ENCODE results near the gene TYK2. TPM values are rescaled to one million over a fixed set of nuclear protein-coding genes. Genes with fewer than 3 reads are reported as not detected.

The TYK2 gene
- total and polyA plus RNA-seq, 9 of the 15 experiments (the other 6 are each of a cell fraction or from before 2014, with no cell fraction given), result 15.0 to 182 (median 85.9) TPM

GRCh38 chr19:10428996-10429381, 48.6 kb upstream of the TYK2 start (continued):
- peak; percentile 22; the same call in 1 of the 2 replicates for TF ChIP-seq ZNF407 (IDR thresholded peaks at IDR 0.05; ENCODE audit: low read depth)
- peak; percentile 90; the same call in 1 of the 2 replicates for TF ChIP-seq LARP7 (IDR thresholded peaks at IDR 0.05)
- TF ChIP-seq ZBTB2 (IDR thresholded peaks at IDR 0.05), result peak; percentile 88
- TF ChIP-seq HEY1 (CRISPR knock-in tag; IDR thresholded peaks at IDR 0.05; ENCODE audit: borderline replicate concordance), result no peak
- no peak for TF ChIP-seq POLR2B (IDR thresholded peaks at IDR 0.05; ENCODE audit: low read depth, partially characterized antibody)
- TF ChIP-seq HDAC1 (IDR thresholded peaks at IDR 0.05), result peak in 1 of 2 experiments; percentile 80; a peak in 1 of 4 replicates
- peak; percentile 52; the same call in 1 of the 2 replicates for TF ChIP-seq HLTF (IDR thresholded peaks at IDR 0.05)
- peak; percentile 50; the same call in 1 of the 2 replicates for TF ChIP-seq MTA2 (IDR thresholded peaks at IDR 0.05; ENCODE audit: low read depth)
- 0 out of 2 replicates have a peak, but pooled peaks have one; percentile 50 for TF ChIP-seq OTX1 (CRISPR knock-in tag; IDR thresholded peaks at IDR 0.05)
- no peak for TF ChIP-seq NFIC (IDR thresholded peaks at IDR 0.05)
- no peak for TF ChIP-seq ZNF589 (CRISPR knock-in tag; IDR thresholded peaks at IDR 0.05; ENCODE audit: low read depth)
- no peak for TF ChIP-seq CBX3 (IDR thresholded peaks at IDR 0.05; ENCODE audit: borderline replicate concordance in 1 of 2, low read length in 2 of 2)
- TF ChIP-seq ZNF384 (IDR thresholded peaks at IDR 0.05; ENCODE audit: low read depth, low read length), result no peak
- TF ChIP-seq GTF3C2 (IDR thresholded peaks at IDR 0.05; ENCODE audit: borderline replicate concordance, extremely low read depth, insufficient read length), result no peak
- TF ChIP-seq ZEB2 (IDR thresholded peaks at IDR 0.05), result 0 out of 2 replicates have a peak, but pooled peaks have one; percentile 24
- TF ChIP-seq, protein P1, sequence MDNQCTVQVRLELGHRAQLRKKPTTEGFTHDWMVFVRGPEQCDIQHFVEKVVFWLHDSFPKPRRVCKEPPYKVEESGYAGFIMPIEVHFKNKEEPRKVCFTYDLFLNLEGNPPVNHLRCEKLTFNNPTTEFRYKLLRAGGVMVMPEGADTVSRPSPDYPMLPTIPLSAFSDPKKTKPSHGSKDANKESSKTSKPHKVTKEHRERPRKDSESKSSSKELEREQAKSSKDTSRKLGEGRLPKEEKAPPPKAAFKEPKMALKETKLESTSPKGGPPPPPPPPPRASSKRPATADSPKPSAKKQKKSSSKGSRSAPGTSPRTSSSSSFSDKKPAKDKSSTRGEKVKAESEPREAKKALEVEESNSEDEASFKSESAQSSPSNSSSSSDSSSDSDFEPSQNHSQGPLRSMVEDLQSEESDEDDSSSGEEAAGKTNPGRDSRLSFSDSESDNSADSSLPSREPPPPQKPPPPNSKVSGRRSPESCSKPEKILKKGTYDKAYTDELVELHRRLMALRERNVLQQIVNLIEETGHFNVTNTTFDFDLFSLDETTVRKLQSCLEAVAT (IDR thresholded peaks at IDR 0.05), result peak in 1 of 2 experiments; percentile 71; a peak in 1 of 4 replicates

Measured in K562 (cell line).